HEK293 (cell line): ENCODE measurements around the gene MITF.

ENCODE experiments used
- CTCF ChIA-PET: fragments of 350-600 bp; formaldehyde crosslinking; extraction: SDS; loops from one replicate; lab custom pipeline; 2021; ENCODE audit warnings: antibody characterized with exemption; lab: Yijun Ruan, JAX
- POLR2A ChIA-PET: fragments of 300-600 bp; formaldehyde crosslinking; extraction: SDS; loops from one replicate; lab custom pipeline; 2020; ENCODE audit warnings: antibody characterized with exemption, inconsistent platforms; lab: Yijun Ruan, JAX
- H3K27ac ChIP-seq: fragments of 200-500 bp; sonication (Bioruptor generic); 2 replicates; pipeline ENCODE4 v1.5.1; 2014; ENCODE audit warnings: low read depth, low read length, control low read depth, inconsistent platforms; ENCODE audit errors: extremely low read depth
- H3K36me3 ChIP-seq, 2 experiments: fragments of 200-500 bp in 1 of 2; sonication (Bioruptor generic) in 1 of 2; 1 replicate in 1 of 2; 2 replicates in 1 of 2; pipeline ENCODE4 v1.5.1; 2014 to 2017; ENCODE audit warnings: inconsistent platforms in 2 of 2, low read length in 2 of 2; ENCODE audit not compliant: control insufficient read depth in 2 of 2, insufficient read depth in 1 of 2
- H3K4me1 ChIP-seq: fragments of 200-500 bp; sonication (Bioruptor generic); 2 replicates; pipeline ENCODE4 v1.5.1; 2014; ENCODE audit warnings: mild to moderate bottlenecking, low read length, inconsistent platforms; ENCODE audit not compliant: control insufficient read depth, insufficient read depth
- H3K4me3 ChIP-seq: 2 replicates; pipeline ENCODE4 v1.5.1; 2011; ENCODE audit warnings: low read depth, mild to moderate bottlenecking, control low read depth, low read length, moderate library complexity
- H3K9me3 ChIP-seq: fragments of 200-500 bp; sonication (Bioruptor generic); 2 replicates; pipeline ENCODE4 v1.5.1; 2014; ENCODE audit warnings: low read depth, low read length, inconsistent platforms; ENCODE audit not compliant: control insufficient read depth, insufficient read depth
- GLI4 ChIP-seq: fragments of 450-650 bp; formaldehyde crosslinking; IDR thresholded peaks from 2 replicates; pipeline ENCODE4 v1.5.1; 2016; ENCODE audit warnings: missing biosample characterization, missing genetic modification characterization
- GLIS1 ChIP-seq: fragments of 450-650 bp; formaldehyde crosslinking; IDR thresholded peaks from 2 replicates; pipeline ENCODE4 v1.5.1; 2016; ENCODE audit warnings: missing biosample characterization, missing genetic modification characterization
- MYNN ChIP-seq: fragments of 450-650 bp; formaldehyde crosslinking; IDR thresholded peaks from 2 replicates; pipeline ENCODE4 v1.5.1; 2016; ENCODE audit warnings: missing biosample characterization, missing genetic modification characterization, borderline replicate concordance
- OSR2 ChIP-seq: fragments of 450-650 bp; formaldehyde crosslinking; IDR thresholded peaks from 2 replicates; pipeline ENCODE4 v1.5.1; 2016; ENCODE audit warnings: missing biosample characterization, missing genetic modification characterization
- PRDM1 ChIP-seq: fragments of 450-650 bp; formaldehyde crosslinking; IDR thresholded peaks from 2 replicates; pipeline ENCODE4; 2016; ENCODE audit warnings: missing biosample characterization, missing genetic modification characterization
- RBAK ChIP-seq: fragments of 450-650 bp; formaldehyde crosslinking; IDR thresholded peaks from 2 replicates; pipeline ENCODE4 v1.5.1; 2016; ENCODE audit warnings: missing biosample characterization, missing genetic modification characterization
- SP2 ChIP-seq: fragments of 450-650 bp; formaldehyde crosslinking; IDR thresholded peaks from 2 replicates; pipeline ENCODE4 v1.5.1; 2016; ENCODE audit warnings: missing biosample characterization, missing genetic modification characterization
- YY1 ChIP-seq: fragments of 450-650 bp; formaldehyde crosslinking; IDR thresholded peaks from 2 replicates; pipeline ENCODE4 v1.5.1; 2018; ENCODE audit warnings: missing biosample characterization, missing genetic modification characterization
- ZBTB1 ChIP-seq: fragments of 450-650 bp; formaldehyde crosslinking; IDR thresholded peaks from 2 replicates; pipeline ENCODE4 v1.5.1; 2016; ENCODE audit warnings: missing biosample characterization, missing genetic modification characterization
- ZNF10 ChIP-seq: fragments of 450-650 bp; formaldehyde crosslinking; IDR thresholded peaks from 2 replicates; pipeline ENCODE4 v1.5.1; 2017; ENCODE audit warnings: missing biosample characterization, missing genetic modification characterization
- ZNF174 ChIP-seq: fragments of 450-650 bp; formaldehyde crosslinking; IDR thresholded peaks from 2 replicates; pipeline ENCODE4 v1.5.0; 2017; ENCODE audit warnings: missing biosample characterization, mild to moderate bottlenecking, missing genetic modification characterization
- ZNF184 ChIP-seq: fragments of 450-650 bp; IDR thresholded peaks from 2 replicates; pipeline ENCODE4 v1.5.1; 2018; ENCODE audit warnings: missing biosample characterization, mild to moderate bottlenecking, missing genetic modification characterization
- ZNF266 ChIP-seq: fragments of 450-650 bp; formaldehyde crosslinking; IDR thresholded peaks from 2 replicates; pipeline ENCODE4 v1.5.1; 2016; ENCODE audit warnings: missing biosample characterization, missing genetic modification characterization, low read depth
- ZNF324 ChIP-seq: fragments of 450-650 bp; formaldehyde crosslinking; IDR thresholded peaks from 2 replicates; pipeline ENCODE4 v1.5.1; 2016; ENCODE audit warnings: missing biosample characterization, missing genetic modification characterization
- ZNF37A ChIP-seq: fragments of 450-650 bp; IDR thresholded peaks from 2 replicates; pipeline ENCODE4 v1.5.1; 2018; ENCODE audit warnings: missing biosample characterization, missing genetic modification characterization
- ZNF391 ChIP-seq: fragments of 450-650 bp; formaldehyde crosslinking; IDR thresholded peaks from 2 replicates; pipeline ENCODE4 v1.5.1; 2016; ENCODE audit warnings: low read depth, missing biosample characterization, missing genetic modification characterization, borderline replicate concordance
- ZNF426 ChIP-seq: fragments of 450-650 bp; formaldehyde crosslinking; IDR thresholded peaks from 2 replicates; pipeline ENCODE4 v1.5.1; 2017; ENCODE audit warnings: missing biosample characterization, missing genetic modification characterization, mild to moderate bottlenecking, inconsistent platforms, moderate library complexity
- ZNF473 ChIP-seq: fragments of 450-650 bp; formaldehyde crosslinking; IDR thresholded peaks from 2 replicates; pipeline ENCODE4 v1.5.1; 2017; ENCODE audit warnings: missing biosample characterization, missing genetic modification characterization
- ZNF521 ChIP-seq: fragments of 450-650 bp; formaldehyde crosslinking; IDR thresholded peaks from 2 replicates; pipeline ENCODE4 v1.5.1; 2017; ENCODE audit warnings: missing biosample characterization, mild to moderate bottlenecking, missing genetic modification characterization
- ZNF529 ChIP-seq: fragments of 450-650 bp; formaldehyde crosslinking; IDR thresholded peaks from 2 replicates; pipeline ENCODE4 v1.5.1; 2017; ENCODE audit warnings: missing genetic modification characterization, missing biosample characterization; ENCODE audit not compliant: insufficient replicate concordance
- ZNF555 ChIP-seq: fragments of 450-650 bp; formaldehyde crosslinking; conservative IDR thresholded peaks from 2 replicates; pipeline ENCODE4 v1.5.1; 2017; ENCODE audit warnings: missing biosample characterization, mild to moderate bottlenecking, missing genetic modification characterization, inconsistent platforms
- ZNF580 ChIP-seq: fragments of 450-650 bp; formaldehyde crosslinking; IDR thresholded peaks from 2 replicates; pipeline ENCODE4 v1.5.1; 2016; ENCODE audit warnings: missing biosample characterization, missing genetic modification characterization
- ZNF621 ChIP-seq: fragments of 450-650 bp; formaldehyde crosslinking; IDR thresholded peaks from 2 replicates; pipeline ENCODE4 v1.5.1; 2017; ENCODE audit warnings: missing biosample characterization, missing genetic modification characterization
- ZNF624 ChIP-seq: fragments of 450-650 bp; formaldehyde crosslinking; IDR thresholded peaks from 2 replicates; pipeline ENCODE4 v1.5.1; 2017; ENCODE audit warnings: missing biosample characterization, missing genetic modification characterization
- ZNF626 ChIP-seq: fragments of 450-650 bp; sonication (Bioruptor Pico); formaldehyde crosslinking; IDR thresholded peaks from 2 replicates; pipeline ENCODE4 v1.5.1; 2018; ENCODE audit warnings: missing biosample characterization, missing genetic modification characterization, inconsistent platforms
- ZNF701 ChIP-seq: fragments of 450-650 bp; formaldehyde crosslinking; IDR thresholded peaks from 2 replicates; pipeline ENCODE4 v1.5.1; 2016; ENCODE audit warnings: missing biosample characterization, missing genetic modification characterization
- ZNF785 ChIP-seq: fragments of 450-650 bp; formaldehyde crosslinking; IDR thresholded peaks from 2 replicates; pipeline ENCODE4 v1.5.1; 2016; ENCODE audit warnings: missing biosample characterization, missing genetic modification characterization
- ZNF791 ChIP-seq: fragments of 450-650 bp; formaldehyde crosslinking; IDR thresholded peaks from 2 replicates; pipeline ENCODE4 v1.5.1; 2016; ENCODE audit warnings: missing biosample characterization, missing genetic modification characterization
- ZNF843 ChIP-seq: fragments of 450-650 bp; formaldehyde crosslinking; IDR thresholded peaks from 2 replicates; pipeline ENCODE4 v1.5.1; 2016; ENCODE audit warnings: missing biosample characterization, missing genetic modification characterization
- TF ChIP-seq, protein P1 (sequence below): fragments of 450-650 bp; formaldehyde crosslinking; IDR thresholded peaks from 2 replicates; pipeline ENCODE4 v1.5.0; 2017; ENCODE audit warnings: missing biosample characterization, missing genetic modification characterization, borderline replicate concordance
- TF ChIP-seq, protein P2 (sequence below): fragments of 450-650 bp; formaldehyde crosslinking; IDR thresholded peaks from 2 replicates; pipeline ENCODE4 v1.5.1; 2016; ENCODE audit warnings: missing biosample characterization, missing genetic modification characterization

The MITF gene

DNA sequence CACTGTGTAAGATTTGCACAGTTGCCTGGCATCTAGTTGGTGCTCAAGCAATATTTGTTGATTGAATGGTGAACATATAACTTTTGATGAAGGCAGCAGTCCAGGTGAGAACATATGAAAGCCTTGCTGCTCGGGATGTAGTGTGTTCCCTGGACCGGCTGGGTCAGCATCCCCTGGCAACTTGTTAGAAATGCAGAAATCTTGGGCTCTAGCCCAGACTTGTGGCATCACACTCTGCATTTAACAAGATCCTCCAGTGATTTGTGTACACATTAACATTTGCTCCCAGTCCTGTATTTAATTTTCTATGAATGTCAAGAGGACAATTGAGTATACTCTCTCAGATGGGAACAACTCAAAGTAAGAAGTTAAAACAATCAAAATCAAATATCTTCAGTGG, 191.3 kb downstream of the MITF start:
- ChIA-PET CTCF (no interaction called here), POLR2A (no interaction called here)
- TF ChIP-seq ZNF426 (tag by site-specific recombination) (no peak), ZNF184 (no peak)
- TF ChIP-seq, protein P1, sequence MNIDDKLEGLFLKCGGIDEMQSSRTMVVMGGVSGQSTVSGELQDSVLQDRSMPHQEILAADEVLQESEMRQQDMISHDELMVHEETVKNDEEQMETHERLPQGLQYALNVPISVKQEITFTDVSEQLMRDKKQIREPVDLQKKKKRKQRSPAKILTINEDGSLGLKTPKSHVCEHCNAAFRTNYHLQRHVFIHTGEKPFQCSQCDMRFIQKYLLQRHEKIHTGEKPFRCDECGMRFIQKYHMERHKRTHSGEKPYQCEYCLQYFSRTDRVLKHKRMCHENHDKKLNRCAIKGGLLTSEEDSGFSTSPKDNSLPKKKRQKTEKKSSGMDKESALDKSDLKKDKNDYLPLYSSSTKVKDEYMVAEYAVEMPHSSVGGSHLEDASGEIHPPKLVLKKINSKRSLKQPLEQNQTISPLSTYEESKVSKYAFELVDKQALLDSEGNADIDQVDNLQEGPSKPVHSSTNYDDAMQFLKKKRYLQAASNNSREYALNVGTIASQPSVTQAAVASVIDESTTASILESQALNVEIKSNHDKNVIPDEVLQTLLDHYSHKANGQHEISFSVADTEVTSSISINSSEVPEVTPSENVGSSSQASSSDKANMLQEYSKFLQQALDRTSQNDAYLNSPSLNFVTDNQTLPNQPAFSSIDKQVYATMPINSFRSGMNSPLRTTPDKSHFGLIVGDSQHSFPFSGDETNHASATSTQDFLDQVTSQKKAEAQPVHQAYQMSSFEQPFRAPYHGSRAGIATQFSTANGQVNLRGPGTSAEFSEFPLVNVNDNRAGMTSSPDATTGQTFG (tag by site-specific recombination): no peak
- Histone ChIP-seq H3K9me3 (no peaks in the 10 kb centered on the region), H3K4me3 (no peak overlapping the region), H3K4me1 (no peaks in the 10 kb centered on the region), H3K36me3 (no peaks in the 10 kb centered on the region), H3K27ac (no peak overlapping the region)

DNA sequence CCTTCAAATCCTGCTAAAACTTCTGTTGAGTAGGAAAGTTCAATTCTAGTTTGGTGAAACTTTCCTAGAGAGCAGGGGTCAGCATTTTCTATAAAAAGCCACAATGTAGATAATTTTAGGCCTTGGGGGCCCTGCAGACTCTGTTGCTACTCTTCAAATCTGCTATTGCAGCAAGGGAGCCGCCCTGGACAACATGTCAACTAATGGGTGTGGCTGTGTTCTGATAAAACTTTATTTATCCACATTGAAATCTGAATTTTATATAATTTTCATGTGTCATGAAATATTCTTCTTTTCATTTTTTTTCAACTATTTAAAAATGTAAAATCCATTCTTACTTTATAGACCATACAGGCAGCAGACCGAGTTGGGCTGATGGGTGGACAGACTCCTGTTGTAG, 192.8 kb downstream of the MITF start:
- ChIA-PET POLR2A (no interaction called here), CTCF (no interaction called here)
- Histone ChIP-seq H3K4me3 (no peak overlapping the region), H3K9me3 (no peaks in the 10 kb centered on the region), H3K4me1 (no peaks in the 10 kb centered on the region), H3K27ac (no peak overlapping the region), H3K36me3 (no peaks in the 10 kb centered on the region)
- no peak for TF ChIP-seq ZNF843
- TF ChIP-seq ZNF555 (tag by site-specific recombination): no peak
- TF ChIP-seq GLI4 (tag by site-specific recombination): no peak
- TF ChIP-seq ZNF473 (tag by site-specific recombination): no peak
- no peak for TF ChIP-seq ZNF580
- TF ChIP-seq ZNF624 (tag by site-specific recombination): no peak
- no peak for TF ChIP-seq YY1 (tag by site-specific recombination)
- no peak for TF ChIP-seq GLIS1
- no peak for TF ChIP-seq ZNF266 (tag by site-specific recombination)
- no peak for TF ChIP-seq ZNF391
- no peak for TF ChIP-seq ZNF521 (tag by site-specific recombination)
- TF ChIP-seq OSR2 (tag by site-specific recombination): no peak

DNA sequence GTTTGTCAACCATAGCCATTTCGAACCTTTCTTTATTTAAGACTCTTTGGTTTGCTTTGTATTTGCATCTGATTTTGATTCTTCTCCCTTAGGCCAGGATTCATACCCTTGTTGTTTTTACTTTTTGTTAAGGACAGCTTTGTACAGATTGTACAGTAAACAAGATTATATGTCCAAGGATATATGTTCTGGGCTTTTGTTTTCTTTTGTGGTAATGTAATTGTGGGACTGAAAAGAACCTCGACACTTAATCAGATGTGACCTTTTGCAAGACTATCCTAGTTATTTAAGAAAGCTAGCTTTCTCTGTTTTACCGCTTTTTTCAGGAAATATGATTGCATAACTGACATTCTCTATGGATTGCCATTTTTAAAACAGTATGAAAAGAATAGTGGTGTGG, 193.2 kb downstream of the MITF start:
- no peaks in the 10 kb centered on the region for H3K9me3 ChIP-seq
- POLR2A ChIA-PET: no interaction called here
- CTCF ChIA-PET: no interaction called here
- H3K36me3 ChIP-seq: no peaks in the 10 kb centered on the region
- no peaks in the 10 kb centered on the region for H3K4me1 ChIP-seq
- H3K27ac ChIP-seq: no peak overlapping the region
- H3K4me3 ChIP-seq: no peak overlapping the region
- no peak for TF ChIP-seq ZNF324 (tag by site-specific recombination)
- TF ChIP-seq ZNF621 (tag by site-specific recombination): no peak
- TF ChIP-seq ZNF701 (tag by site-specific recombination): no peak
- no peak for TF ChIP-seq ZNF785
- no peak for TF ChIP-seq ZNF791 (tag by site-specific recombination)
- no peak for TF ChIP-seq ZNF10 (tag by site-specific recombination)
- TF ChIP-seq ZBTB1 (tag by site-specific recombination): no peak
- TF ChIP-seq ZNF174 (tag by site-specific recombination): no peak
- no peak for TF ChIP-seq ZNF626
- no peak for TF ChIP-seq ZNF37A
- no peak for TF ChIP-seq PRDM1 (tag by site-specific recombination)
- TF ChIP-seq, protein P2, sequence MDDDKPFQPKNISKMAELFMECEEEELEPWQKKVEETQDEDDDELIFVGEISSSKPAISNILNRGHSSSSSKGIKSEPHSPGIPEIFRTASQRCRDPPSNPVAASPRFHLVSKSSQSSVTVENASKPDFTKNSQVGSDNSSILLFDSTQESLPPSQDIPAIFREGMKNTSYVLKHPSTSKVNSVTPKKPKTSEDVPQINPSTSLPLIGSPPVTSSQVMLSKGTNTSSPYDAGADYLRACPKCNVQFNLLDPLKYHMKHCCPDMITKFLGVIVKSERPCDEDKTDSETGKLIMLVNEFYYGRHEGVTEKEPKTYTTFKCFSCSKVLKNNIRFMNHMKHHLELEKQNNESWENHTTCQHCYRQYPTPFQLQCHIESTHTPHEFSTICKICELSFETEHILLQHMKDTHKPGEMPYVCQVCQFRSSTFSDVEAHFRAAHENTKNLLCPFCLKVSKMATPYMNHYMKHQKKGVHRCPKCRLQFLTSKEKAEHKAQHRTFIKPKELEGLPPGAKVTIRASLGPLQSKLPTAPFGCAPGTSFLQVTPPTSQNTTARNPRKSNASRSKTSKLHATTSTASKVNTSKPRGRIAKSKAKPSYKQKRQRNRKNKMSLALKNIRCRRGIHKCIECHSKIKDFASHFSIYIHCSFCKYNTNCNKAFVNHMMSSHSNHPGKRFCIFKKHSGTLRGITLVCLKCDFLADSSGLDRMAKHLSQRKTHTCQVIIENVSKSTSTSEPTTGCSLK (tag by site-specific recombination): no peak
- no peak for TF ChIP-seq MYNN (tag by site-specific recombination)
- no peak for TF ChIP-seq ZNF529 (tag by site-specific recombination)
- no peak for TF ChIP-seq RBAK (tag by site-specific recombination)
- TF ChIP-seq SP2: no peak
